Medulla oblongata (tissue), 1 donor: ENCODE measurements around the gene PLEKHA1.
A peak's percentile ranks its signal among the peaks of the same experiment; 100 is the strongest.

Source experiments
- DNase-seq: peaks from one replicate; pipeline ENCODE4 v3.0.0-alpha.2; 2015; ENCODE audit errors: extremely low spot score

PLEKHA1 gene

DNA sequence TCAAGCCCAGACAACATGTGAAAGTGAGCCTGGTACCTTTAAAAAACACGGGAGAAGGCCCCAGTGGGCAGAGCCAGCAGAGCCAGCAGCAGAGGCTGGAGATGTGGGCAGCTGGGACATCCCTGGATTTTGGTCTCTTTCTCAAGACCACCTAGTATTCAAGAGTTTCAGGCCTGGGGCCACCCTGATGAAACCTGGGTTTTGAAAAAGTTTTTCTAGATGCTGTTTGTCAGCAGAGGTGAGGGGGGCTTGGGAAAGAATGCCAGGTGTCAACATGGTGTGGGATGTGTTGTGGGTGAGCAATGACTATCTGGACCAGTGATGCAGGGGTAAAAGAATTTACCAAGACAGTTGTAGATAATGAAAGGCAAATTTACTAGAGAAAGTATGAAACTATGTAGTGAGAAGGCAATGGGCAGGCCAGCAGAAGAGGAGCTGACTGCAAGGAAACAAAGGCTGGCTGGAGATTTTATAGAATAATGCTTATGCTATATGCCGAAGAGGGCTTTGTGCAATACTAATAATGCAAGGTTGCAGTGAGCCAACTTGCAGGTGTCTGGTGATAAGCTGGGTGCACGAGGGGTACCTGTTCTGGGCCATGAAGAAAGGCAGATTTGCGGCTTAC, 28.1 kb upstream of the PLEKHA1 start:
- no peak for DNase-seq

DNA sequence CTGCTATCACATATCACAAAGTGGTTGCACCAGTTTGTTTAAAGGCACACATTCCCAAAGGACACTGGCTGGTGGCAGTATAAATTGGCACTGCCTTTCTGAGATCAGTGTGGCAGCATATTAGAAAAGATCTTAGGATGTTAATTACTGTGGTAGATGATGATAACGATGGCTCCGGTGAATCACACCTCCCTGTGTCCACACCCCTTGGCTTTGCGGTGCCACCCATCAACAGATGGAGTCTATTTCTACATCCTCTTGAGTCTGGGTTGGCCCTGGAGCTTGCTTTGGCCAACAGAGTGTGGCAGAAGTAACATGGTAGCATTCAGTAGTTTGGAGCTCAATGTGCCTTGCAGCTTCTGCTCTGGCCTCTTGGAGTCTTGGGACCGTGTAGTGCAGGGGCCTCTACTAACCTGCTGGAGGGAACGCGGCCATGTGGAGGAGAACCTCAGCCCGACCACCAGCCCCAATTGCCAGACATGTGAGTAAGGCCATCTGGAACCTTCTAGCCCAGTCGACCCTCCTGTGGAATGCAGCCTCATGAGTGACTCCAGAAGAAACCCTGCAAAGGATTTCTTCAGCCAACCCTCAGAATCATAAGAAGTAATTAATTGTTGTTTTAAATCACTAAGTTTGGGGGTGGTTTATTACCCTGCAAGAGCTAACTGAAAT, 27.2 kb upstream of the PLEKHA1 start:
- no peak for DNase-seq

DNA sequence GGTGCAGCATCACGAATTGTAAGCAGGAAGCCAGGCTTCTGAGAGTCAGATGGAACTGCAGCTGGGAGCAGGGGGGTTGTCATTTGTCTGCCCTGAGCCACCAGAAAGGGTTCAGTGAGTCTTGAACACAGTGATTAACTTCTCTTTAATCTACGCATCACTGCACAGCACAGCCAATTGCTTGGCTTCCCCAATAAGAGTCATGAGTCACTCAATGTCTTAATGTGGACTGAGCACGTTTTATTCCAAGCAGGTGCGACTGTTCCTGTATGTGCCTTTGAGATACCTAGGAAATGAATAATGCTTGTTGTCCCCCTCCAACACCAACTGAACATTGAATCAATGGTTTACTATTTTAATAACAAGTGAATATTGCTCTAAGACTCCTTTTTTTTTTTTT, 26.0 kb upstream of the PLEKHA1 start:
- no peak for DNase-seq

DNA sequence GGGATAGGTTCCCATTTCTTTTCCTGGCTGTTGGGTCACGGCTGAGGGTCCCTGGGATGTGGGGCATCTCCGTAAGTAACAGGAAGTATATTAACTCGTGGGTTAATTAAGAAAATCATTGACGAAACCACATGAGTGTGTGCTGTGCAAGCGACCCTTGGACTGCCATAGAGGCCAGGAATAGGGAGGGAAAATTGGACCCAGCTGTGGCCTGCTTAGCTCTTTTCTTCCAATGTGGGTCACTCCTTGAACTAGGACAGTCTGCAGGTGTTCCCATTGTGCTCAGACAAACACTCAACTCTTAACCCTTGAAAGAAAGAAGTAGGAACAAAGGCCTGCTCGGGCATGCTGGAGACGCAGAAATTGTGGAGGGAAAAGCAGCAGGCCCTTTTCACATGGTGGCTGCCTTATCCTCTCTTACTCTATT, 25.6 kb upstream of the PLEKHA1 start:
- DNase-seq: no peak

DNA sequence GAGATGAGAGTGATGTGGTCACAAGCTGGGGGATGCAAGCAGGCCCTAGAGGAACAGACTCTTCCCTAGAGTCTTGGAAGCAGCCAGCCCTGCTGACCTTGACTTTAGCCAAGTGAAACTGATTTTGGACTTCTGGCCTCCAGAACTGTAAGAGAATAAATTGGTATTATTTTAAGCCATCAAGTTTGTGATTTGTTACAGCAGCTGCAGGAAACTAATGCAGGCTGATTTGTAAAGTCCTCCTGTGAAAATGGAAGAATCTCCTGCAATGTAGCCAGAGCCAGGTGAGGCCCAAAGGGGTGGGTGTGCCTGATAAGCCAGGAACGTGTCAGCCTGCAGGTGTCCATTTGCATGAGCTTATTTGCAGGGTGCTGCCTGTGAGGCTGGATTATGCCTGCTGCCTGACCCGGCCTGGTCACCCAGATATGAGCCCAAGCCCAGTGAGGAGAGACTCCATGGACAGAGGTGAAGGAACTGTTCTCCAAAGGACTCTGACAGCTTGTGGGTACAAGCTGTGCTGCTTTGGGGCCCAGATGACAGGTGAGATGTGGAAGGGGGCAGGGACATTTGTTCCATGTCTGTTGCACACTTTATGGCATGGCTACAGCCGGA, 24.6 kb upstream of the PLEKHA1 start:
- DNase-seq: no peak

DNA sequence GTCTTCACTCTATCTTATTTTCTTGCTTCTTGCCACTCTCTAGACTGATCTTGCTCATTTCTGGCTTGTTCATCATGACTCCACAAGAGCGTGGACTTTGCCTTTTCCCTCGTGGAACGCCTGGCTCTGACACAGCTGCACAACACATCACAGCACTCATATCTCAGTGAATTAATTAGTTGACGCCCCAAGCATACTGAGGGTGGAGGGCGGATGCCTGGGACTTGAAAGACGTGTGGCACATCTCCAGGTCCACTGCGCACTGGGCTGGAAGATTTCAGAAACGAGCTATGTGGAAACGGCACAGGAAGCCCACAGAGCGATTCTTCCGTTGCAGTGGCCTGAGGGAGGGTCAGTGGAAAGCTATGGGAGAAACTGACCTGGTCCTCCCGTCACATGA, 23.6 kb upstream of the PLEKHA1 start:
- no peak for DNase-seq

DNA sequence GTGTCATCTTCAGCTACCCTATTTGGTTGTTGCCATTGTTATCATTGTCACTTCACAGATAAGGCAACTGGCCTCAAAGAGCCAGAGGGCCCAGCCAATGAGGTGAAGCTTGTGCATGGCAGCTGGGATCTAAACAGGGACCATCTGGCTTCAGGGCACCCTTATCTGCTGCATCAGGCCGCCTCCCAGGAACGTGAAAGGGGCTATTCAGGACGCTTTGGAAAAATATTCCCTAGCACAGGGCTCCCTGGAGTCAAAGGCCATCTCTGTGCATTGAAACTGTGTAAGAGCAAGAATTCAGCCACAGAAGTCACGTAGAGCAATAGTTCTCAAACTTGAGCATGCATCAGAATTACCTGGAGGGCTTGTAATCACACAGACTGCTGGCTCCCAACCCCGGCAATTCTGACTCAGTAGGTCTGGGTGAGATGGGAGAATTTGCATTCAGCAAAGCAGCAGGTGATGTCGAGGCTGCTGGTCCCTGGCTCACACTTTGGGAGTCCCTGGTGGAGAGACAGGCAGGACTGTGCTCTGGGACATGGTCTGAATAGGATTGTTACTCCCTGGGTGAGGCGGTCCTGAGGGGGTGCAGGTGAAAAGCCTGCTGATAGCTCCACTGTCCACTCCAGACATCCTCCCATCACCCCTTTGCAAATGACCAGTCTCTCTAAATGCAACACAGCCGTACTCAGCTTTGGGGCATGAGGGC, 21.5 kb upstream of the PLEKHA1 start:
- no peak for DNase-seq

DNA sequence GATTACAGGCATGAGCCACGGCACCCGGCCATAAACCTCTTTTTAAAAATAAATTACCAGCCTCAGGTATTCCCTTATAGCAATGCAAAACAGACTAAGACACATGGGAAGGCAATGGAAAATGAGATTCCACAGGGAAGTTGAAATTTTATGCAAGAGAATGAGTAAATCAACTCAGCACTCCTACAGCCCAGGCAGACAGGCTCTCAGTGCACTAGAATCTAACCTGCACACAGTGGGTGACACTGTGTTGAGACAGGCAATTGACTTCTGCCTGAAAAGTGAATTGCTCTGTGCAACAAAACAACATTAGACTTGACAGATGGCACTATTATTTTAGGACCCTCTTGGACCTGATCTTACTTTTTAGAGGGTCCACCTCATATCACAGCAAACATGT, 20.1 kb upstream of the PLEKHA1 start:
- DNase-seq: no peak

DNA sequence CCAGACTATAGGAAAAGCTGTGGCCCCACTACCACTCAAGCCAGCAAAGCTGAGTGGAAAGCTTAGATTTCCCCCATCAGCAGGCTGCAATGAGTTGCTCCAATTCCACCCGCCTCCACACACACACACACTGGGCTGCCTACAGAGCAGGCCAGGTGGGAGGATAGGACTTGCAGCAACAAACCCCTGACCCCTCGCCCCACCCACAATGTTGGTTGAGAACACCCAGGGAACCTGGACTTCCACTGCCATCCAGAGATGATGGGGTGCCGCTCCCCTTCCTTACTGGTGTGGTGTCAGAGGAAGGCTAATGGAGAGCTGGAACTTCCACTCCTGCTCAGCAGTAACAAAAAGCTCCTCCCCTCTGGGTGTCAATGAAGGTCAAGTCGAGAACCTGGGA, 16.8 kb upstream of the PLEKHA1 start:
- no peak for DNase-seq

DNA sequence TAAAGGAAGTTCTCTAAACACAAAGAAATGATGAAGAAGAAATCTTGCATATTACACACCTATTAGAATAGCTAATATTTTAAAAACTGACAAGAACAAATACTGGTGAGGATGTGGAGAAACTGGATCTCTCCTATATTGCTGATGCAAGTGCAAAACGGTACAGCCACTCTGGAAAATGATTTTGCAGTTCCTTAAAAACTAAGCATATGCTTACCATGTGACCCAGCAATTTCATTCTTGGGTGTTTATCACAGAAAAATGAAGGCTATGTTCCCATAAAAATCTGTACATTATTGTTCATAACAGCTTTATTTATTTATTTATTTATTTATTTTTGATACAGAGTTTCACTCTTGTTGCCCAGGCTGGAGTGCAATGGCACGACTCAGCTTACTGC, 14.9 kb upstream of the PLEKHA1 start:
- DNase-seq: no peak

DNA sequence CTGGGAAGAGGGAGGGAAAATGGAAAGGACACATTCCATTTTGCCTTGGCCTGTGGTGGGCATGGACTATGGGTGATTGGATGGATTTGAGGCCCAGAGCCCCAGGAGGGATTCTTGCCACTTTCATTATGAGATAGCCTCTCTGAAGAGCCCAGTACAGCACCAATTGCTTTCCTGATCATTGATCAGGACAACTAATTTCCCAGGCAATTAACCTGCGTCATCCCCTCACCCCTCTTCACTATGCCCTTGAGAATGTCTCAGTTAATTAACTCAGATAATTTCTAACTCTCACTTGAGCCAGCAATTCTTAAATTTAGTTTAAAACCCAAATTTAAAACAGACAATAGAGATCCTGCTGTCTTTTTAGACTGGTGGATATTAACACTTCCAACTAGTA, 13.5 kb upstream of the PLEKHA1 start:
- DNase-seq: no peak

DNA sequence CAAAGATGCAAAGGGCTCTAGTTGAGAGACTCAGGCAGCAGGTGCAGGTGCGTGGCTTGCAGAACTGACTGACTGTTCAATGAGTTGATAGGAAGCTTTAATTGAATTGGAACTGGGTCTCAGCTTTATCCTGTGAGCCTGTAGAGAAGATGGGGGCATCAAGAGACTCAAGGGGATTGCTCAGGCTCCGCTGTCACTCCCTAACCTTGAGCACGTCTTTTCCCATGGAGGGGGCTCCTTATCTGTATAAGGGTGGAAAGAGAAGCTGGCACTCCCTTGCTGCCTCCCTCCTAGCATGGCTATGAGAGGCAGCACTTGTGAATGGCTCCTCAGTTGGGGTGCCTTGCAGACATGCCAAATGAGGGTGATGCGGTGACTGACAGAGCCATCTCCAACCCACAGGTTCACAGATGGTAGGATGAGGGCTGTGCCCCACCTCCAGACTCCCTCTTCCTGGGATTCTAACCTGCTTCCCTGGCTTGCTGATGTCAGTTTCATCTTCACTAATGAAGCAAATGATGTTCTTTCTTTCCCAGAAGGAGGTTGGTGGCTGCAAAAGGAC, 12.4 kb upstream of the PLEKHA1 start:
- no peak for DNase-seq

DNA sequence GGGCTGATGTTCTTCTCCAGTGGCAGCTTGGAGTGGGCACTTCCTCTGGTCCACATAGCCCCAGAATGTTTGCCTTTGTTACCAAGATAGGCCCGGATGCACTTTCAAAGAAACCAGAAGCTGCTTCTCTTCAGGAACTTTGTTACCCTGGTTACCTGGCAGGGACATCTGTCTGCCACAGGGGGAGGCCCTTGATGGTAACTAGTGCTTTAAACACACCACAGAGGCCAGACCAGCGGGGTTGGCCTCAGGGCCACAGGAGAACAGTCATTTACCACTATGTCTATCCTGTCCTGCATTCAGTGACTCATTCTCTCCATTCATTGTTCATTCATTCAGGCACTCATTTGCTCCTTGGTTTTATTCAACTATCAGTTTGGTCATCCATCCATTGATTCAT, 11.9 kb upstream of the PLEKHA1 start:
- no peak for DNase-seq

DNA sequence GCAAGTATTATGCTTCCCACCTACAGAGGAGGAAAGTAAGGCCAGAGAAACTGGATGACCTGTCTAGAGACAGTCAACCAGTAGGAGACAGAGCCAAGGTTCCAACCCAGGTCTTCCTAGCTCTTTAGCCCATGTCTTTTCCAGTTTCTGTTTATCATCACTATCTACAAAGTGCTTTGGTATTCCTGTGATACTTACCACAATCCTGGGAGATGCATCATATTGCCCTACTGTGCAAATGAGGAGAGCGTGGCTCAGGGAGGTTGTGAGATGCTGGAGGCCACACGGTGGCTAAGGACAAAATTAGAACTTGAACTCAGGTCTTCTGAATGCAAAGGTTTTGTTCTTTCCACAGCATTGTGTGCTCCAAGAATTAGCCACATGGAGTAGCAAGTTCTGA, 11.2 kb upstream of the PLEKHA1 start:
- no peak for DNase-seq

DNA sequence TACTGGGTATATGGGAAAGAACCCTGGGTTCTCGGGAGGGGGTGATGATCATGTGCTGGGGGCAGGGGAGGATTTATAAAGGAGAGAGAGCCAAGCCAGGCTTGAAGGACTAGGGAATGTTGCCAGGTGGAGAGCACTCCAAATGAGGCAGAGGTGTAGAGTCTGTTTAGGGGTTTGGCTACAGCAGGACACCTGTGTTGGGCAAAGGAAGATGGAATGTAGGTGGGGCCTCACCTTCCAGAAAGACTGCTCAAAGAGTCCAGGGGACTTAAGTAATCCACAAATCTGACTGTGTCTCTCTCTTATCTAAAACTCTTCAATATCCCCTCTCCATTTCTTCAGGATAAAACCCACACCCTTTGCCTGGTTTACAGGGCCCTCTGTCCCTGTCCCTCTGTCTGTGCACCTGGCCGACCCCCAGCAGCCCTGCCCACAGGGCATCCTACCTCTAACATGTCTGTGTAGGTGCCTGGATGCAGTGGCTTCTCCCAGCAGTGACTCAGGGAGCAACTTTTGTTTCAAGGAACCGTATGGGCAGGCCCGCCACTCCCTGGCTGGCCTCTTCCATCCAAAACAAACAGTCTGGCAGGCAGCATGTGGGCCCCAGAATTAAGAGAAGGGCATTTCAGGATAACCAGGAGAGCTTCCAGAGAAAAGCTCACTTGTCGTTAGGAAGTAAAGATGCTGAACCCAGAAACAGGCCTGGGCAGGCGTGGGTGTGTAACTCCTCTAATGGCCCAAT, 10.6 kb upstream of the PLEKHA1 start:
- no peak for DNase-seq

DNA sequence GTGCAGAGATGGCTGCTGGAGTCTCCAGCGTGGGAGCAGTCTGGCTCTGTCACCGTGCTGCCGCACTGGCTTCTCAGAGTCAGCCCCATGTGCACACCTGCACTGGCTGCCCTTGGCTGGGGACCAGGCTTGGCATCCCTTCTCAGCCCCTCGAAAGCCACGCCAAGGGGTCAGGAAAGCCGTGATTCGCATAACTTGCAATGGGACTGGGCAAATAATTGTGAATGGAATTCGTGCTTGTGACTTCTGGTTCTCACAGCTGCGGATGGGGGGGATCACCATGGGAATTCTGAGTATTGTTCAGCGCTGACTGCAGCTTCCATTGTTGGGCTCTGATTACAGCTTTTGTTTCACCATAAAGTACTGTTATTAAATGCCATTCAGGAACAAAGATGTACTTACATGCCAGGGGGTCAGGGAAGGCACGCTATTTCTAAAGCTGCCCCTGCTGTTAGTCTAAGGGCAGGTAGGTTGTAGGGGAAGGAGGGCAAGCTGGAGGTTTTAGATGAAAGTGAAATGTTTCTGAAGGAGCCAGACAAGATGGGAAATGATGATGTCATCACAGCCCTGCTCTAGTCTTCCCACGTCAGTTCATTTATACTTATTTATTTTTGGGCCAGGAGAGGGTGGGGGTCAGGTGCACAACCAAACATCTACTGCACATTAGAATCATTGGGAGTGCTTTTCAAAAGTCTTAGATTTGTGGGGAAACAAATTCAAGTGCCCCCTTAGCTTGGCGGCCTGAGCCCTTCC, 5.8 kb upstream of the PLEKHA1 start:
- peak; percentile 83 for DNase-seq

DNA sequence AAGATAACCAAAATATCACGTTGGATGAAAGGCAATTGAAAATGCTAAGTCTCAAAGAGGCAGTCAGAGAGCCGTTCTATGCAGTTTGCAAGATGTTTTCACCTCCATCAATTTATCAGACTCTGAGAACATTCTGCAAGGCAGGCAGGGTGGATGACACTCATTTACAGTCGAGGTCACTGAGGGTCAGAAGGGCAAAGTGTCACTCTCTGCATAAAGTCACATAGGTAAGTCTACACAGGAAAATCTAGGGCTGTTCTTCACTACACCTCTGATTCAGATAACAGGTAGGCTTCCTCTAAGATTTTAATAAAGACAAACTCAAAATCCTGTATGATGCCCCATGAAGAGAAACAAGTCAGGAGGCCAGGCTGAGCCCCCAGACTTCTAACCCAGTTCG, 1.4 kb upstream of the PLEKHA1 start:
- no peak for DNase-seq

DNA sequence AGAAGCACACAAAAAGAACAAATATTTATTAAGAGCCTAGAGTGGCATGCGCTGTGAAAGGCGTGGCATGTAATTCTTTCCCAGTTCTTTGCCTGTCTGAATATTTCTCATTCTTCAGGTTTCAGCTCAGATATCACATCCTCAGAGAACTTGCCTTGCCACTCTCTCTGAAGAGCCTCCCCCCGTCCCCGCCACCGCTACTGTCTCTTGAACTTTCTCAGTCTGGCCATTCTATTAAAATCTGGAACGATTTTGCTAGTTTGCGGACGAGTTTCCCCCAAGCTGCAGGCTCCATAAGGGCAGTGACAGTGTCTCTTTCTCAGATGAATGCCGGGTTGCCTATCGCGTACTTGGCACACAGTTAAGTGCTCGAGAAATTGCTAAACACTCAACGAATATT, 787 bp upstream of the PLEKHA1 start:
- peak; percentile 63 for DNase-seq

DNA sequence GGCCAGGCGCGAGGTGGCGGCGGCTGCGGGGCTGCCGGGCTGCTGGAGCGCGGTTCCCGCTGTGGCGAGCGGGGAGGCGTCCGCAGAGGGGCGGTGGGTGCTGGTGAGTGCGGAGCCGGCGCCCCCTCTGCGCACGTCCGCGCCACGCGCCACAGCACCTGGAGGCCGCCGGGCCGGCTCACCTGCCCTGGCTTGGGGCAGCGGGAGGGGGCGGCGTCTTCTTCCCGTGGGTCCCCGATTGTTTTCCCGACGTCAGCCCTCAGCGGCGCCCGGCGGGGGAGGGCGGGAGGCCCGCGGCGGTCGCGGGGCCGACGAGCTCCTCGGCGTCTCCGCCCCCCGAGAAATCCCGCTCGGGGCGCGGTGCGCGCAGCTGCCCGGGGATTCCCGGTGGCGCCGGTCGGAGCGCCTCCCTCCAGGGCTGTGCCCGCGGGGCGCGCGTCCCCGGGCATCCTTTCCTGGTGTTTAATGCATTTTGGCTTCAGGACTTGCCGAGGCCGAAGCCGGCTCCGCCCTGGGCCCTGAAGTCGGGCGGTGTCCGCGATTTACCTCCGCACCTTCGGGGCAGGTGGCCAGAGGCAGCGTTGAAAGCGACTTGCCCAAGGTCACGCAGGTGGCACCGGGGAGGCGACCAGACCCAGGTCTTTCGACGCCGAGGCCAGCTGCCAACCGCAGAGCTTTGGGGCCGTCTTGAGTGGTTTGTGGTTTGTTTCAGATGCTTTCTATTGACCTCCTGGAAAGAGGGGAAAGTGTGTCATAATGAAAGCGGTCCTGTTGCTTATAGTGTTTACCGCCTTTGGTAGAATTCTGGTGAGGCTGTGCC, 561 bp downstream of the PLEKHA1 start:
- peak; percentile 47 for DNase-seq

DNA sequence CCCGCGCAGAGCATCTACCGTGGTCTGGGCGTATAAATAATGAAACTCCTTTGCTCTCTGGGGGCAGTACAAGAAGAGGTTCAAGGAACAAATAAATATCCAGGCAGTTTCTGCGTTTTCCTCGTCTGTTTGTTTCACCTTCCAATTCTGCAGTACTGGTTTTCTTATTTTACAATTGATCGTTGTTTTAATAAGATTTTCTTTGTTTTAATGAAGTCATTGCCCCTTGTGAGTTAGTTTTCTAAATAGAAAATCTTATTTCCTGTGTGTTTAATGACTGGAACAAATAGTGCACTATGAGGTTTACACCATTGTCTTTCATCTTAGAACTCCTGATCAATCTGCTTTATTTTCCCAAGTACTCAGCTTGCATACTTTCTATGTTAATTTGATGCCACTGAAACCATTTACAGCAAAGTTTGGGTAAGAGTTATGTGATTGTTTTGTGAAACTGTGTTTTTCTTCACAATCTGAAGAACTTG, 1.2 kb downstream of the PLEKHA1 start:
- peak; percentile 31 for DNase-seq
